IMR-90 (cell line): ENCODE results near the gene ZNF296.

Experiments
- BHLHE40 ChIP-seq: fragments of 150-350 bp; IDR thresholded peaks from 2 replicates; pipeline ENCODE4 v1.6.1; 2016; ENCODE audit warnings: mild to moderate bottlenecking, low read depth, low read length
- CTCF ChIP-seq: conservative IDR thresholded peaks from 2 replicates; pipeline ENCODE4 v1.5.1; 2012; ENCODE audit warnings: mild to moderate bottlenecking, low read depth, low read length, improper control_type of control experiment
- ELK1 ChIP-seq: fragments of 150-350 bp; IDR thresholded peaks from 2 replicates; pipeline ENCODE4 v1.6.1; 2016; ENCODE audit warnings: low read depth, mild to moderate bottlenecking, low read length, moderate library complexity, borderline replicate concordance
- FOS ChIP-seq: fragments of 150-350 bp; IDR thresholded peaks from 2 replicates; pipeline ENCODE4 v1.6.1; 2016; ENCODE audit warnings: low read depth, low read length
- MAFK ChIP-seq: IDR thresholded peaks from 2 replicates; pipeline ENCODE4 v1.6.1; 2012; ENCODE audit warnings: low read depth, low read length, improper control_type of control experiment
- MAZ ChIP-seq: IDR thresholded peaks from 2 replicates; pipeline ENCODE4 v1.6.1; 2012; ENCODE audit warnings: low read depth, mild to moderate bottlenecking, low read length, improper control_type of control experiment, moderate library complexity, borderline replicate concordance
- MXI1 ChIP-seq: IDR thresholded peaks from 2 replicates; pipeline ENCODE4 v1.6.1; 2012; ENCODE audit warnings: low read depth, mild to moderate bottlenecking, low read length, moderate library complexity, borderline replicate concordance
- POLR2A ChIP-seq: IDR thresholded peaks from 2 replicates; pipeline ENCODE4 v1.6.1; 2012; ENCODE audit warnings: mild to moderate bottlenecking, low read depth, low read length
- RAD21 ChIP-seq: IDR thresholded peaks from 2 replicates; pipeline ENCODE4 v1.6.1; 2012; ENCODE audit warnings: low read length, improper control_type of control experiment
- RCOR1 ChIP-seq: IDR thresholded peaks from 2 replicates; pipeline ENCODE4 v1.6.1; 2012; ENCODE audit warnings: mild to moderate bottlenecking, low read length, improper control_type of control experiment; ENCODE audit not compliant: insufficient replicate concordance
- SMC3 ChIP-seq: fragments of 150-350 bp; IDR thresholded peaks from 2 replicates; pipeline ENCODE4 v1.6.1; 2016; ENCODE audit warnings: low read depth, mild to moderate bottlenecking, antibody characterized with exemption, low read length, moderate library complexity
- USF2 ChIP-seq: fragments of 150-350 bp; IDR thresholded peaks from 2 replicates; pipeline ENCODE4 v1.6.1; 2017; ENCODE audit warnings: mild to moderate bottlenecking, antibody characterized with exemption, low read length, low read depth

DNA sequence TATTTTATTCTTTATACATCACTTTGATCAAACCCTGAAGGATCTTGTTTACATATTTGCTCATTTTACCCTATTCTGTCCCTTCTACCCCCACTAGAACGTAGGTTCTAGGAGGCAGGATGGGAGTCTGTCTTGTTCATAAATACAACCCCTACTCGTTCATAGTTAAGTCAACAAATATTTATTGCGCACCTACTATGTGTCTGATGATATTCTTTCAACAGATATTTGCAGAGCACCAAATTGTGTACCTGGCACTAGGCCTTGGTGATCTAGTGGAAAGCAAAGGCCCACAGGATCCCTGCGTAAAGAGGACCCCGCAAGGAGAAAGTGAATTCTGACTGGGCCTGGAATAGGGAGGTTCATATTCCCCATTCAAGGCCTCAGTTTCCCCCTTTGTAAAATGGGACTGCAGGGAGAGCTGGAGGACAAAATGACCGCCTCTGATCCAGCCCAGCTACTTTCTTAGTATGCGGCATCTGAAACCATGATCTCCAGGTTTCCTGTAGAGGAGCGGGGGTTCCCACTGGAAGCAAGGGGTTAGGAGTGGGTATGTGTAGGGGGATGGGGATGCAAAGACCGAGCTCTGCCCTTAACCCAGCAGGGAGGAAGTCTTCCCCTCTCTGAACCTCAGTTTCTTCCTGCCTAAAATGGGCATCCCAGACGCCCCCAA lies 2.2 kb upstream of the ZNF296 start:
- TF ChIP-seq CTCF (no peak), BHLHE40 (no peak), ELK1 (no peak), POLR2A (no peak), MAFK (no peak), RAD21 (no peak), USF2 (no peak), MAZ (no peak), RCOR1 (no peak), MXI1 (no peak), SMC3 (no peak), FOS (no peak)
